Activated T-helper 1 cell treated with anti-CD3 and anti-CD28 coated beads, Interleukin-2, amount 50 U/mL, for 16 hours (primary cell): ENCODE results near the gene PLXDC2.

ENCODE experiments used
- DNase-seq, 2 donors: peaks; one replicate each; pipeline ENCODE4 v3.0.0-alpha.2; 2020; ENCODE audit warnings: low read depth in 1 of 2, low spot score in 1 of 2

PLXDC2 gene

DNA sequence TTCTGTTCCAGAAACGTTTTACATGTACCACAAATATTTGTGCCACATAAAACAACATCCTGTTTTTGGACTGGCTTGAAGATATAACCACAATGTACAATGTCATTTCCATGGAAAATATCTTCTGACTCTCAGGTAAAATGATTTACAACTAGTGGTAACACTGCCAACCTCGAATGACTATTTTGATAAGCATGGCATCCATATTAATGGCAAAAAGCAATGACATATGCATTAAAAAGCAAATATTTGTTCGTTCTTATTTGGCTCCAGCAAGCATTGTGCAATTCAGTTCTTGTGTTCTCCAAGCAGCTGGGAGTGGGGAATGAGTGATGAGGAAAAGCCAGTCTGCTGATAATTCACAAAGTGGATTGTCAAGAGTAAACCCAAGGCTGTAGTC lies 289.0 kb downstream of the PLXDC2 start:
- no peak for DNase-seq

DNA sequence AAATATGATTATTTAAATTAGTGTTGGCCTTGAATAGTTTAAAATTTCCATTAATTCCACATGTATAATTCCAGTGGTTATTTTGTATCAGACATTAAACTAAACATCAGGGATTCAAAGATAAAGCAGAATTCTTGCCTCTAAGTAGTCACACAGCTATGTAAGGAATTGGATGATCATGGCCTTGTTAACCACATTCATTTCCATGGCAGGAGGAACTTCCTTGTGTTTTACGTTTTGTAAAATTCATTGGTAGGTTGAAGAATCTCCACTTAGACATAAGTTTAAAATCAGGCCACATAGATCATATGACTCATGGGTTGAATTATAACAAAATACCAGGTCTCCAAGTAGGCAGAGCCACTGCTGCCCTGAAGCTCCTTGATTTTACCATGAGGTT lies 289.7 kb downstream of the PLXDC2 start:
- no peak for DNase-seq

DNA sequence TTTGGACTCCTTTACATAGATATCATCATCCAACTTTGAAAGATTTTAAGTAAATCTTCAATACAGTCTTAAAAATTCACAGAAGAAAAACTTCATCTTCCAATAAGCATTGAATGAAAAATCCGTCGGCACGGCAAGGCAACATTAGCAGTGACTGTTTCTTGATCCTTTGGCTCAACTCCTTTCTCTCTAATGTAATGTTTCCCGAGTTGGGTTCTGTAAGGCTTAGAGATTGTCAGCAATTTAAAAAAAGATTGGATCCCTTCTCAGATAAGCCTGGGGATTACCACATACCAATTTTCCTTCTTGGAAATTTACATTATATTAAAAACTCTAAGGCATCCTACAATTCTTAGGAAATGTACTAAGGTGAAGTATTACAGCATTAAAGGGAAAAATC lies 291.8 kb downstream of the PLXDC2 start:
- DNase-seq, result no peak

- no peak for DNase-seq
Observed at GRCh38 chr10:20109613-20110012, 293.4 kb downstream of the PLXDC2 start.

DNA sequence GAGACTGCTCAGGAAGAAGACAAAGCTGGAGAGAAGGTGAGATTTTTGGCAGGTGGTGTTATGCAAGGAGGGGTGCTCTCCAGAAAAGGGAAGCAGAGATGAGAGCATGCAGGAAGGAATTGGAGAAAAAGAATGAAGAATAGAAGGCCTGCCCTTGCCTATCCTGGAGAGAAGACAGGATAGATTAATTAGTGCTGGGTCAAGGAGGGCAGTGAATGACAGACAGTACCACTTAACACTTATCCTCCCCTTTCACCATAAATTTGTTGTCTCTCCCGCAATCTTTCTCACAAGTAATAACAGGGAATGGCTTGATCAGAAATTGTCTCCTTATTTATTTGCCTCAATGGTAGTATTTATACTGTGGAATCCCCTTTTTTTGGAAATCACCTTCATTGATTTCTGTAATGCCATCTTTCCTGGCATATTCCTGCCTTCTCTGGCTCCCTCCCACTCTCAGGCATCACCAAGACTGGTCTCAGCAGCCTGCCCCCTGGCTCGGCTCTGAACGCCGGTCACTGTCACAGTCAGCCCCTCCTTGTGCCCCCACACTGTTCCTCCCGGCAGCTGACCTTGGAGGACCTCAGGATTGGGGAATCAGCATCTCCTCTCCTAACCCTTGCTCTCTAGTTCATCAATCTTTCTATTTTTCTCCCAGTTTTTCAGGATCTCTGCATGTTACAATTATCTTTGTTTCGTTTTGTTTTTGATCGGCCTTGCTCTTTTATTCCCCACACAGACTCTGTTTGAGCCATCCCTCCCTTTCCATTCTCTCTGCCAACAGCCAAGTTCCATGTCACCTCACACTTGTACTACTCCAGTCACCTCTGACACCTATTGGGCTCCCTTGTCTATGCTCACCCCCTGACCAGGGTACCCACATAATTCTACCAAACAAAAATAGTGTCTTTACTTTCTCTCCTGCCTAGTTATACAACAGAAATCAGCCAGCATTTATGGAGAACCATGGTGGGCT lies 294.2 kb downstream of the PLXDC2 start:
- no peak for DNase-seq

DNA sequence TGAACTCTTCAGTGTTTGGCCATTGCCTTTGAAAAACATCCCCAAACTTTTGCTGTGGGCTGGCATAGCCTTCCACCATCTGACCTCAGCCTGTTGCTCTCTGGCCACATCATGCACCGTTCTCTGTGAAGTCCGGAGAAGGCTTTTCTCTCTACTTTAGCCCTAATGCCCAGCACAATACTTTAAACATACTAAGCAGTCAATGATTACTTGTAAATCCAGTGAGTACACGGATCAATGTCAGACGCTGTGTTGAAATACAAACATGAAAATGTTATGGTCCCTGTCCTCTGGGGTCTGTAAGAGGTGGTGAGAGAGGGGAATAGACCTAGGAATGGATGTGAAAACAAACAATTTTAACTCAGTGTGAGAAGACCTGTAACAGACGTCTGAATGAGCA lies 297.9 kb downstream of the PLXDC2 start:
- DNase-seq, result no peak

DNA sequence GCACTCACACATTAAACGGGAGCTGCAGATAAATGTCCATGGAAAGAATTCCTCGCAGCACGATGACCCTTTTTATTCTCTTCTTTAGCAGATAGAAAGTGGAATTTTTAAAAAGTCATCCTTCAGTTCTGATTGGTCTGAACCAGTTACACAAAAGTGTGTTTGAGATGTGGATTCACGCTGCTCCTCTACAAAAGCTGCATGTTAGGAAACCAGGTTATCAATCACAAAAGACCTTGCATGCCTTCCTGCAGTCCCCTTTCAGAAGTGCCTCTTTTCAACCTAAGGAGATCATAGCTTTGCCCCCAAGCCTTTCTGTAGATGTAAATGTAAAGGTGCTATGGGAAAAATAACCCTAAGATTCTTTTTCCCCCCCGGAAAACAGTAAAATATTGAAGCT lies 299.7 kb downstream of the PLXDC2 start:
- DNase-seq, result no peak

DNA sequence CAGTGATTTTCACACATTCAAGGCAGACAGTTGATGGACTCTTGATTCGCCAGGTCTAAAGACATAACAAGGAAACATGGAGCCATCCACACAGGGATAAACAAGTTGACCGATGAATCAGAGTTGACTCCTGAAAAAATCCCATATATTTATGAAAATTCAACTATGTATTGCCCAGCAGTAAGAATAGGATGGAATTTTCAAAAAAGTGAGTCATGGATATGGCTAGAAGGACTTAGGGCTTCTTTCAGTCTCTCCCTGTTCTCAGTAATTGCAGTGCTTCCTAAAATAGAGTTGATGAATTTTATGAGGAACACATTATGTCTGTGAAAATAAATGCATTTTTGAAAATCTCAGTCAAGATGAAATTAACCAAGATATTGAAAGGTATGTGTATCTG lies 301.2 kb downstream of the PLXDC2 start:
- no peak for DNase-seq

GRCh38 chr10:20118119-20118518 lies 301.9 kb downstream of the PLXDC2 start:
- no peak for DNase-seq

GRCh38 chr10:20128811-20129210 lies 312.6 kb downstream of the PLXDC2 start:
- no peak for DNase-seq

DNA sequence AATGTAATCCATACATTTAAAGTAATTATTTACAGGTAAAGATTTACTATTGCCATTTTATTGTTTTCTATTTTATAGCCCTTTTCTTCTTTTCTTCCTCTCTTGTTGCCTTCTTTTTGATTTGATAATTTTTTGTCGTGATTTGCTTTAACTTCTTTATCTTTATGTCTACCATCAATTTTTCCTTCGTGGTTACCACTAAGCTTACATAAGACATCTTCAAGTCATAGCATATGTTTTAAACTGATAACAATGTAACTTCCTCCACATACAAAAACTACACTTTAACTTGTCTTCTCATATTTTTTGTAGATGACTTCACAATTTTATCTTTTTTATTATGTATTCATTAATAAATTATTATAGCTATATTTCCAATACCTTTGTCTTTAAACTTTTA lies 316.6 kb downstream of the PLXDC2 start:
- DNase-seq, result no peak

- DNase-seq, result no peak
Observed at GRCh38 chr10:20133669-20134189, 317.5 kb downstream of the PLXDC2 start.

- no peak for DNase-seq
Observed at GRCh38 chr10:20142311-20142710, 326.1 kb downstream of the PLXDC2 start.

GRCh38 chr10:20144268-20144667 lies 328.0 kb downstream of the PLXDC2 start:
- no peak for DNase-seq

DNA sequence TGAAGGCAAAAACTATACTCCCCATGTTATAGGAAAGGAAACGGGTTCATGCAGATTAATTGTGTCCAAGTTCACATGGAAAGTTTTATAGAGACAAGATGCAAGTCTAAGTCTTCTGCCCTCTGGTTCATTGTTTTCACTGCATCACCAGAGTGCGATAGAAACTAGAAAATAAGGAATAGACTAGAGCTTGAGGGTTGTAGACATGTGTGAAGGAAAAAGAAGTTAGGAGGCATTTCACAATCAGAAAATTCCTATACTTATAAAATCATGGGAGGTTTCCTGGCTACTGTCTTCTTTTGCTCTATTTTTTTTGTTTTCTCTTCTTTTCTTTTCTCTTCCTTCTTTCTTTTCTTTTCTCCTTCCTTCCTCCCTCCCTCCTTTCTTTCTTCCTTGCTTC lies 329.8 kb downstream of the PLXDC2 start:
- DNase-seq, result no peak

- no peak for DNase-seq
Observed at GRCh38 chr10:20147684-20148083, 331.5 kb downstream of the PLXDC2 start.

GRCh38 chr10:20156511-20156910 lies 340.3 kb downstream of the PLXDC2 start:
- no peak for DNase-seq

GRCh38 chr10:20157314-20157713 lies 341.1 kb downstream of the PLXDC2 start:
- no peak for DNase-seq

GRCh38 chr10:20158086-20158485 lies 341.9 kb downstream of the PLXDC2 start:
- no peak for DNase-seq

DNA sequence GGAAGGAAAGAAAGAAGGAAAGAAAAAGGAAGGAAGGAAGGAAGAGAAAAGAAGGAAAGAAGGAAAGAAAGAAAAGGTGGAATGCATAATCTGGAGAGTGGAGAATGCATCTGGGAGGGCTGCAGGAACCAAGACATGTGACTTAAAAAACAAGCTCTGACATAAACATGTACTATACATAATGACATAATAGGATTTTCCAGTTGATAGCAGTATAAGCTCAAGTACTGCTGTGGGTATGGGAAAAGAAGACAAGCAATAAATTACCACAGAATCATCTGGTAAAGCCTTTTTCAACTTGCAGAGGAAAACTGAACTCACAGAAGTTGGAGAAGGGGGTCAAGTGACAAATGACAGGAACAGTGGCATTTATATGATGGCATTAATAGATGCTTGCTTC lies 345.9 kb downstream of the PLXDC2 start:
- no peak for DNase-seq

DNA sequence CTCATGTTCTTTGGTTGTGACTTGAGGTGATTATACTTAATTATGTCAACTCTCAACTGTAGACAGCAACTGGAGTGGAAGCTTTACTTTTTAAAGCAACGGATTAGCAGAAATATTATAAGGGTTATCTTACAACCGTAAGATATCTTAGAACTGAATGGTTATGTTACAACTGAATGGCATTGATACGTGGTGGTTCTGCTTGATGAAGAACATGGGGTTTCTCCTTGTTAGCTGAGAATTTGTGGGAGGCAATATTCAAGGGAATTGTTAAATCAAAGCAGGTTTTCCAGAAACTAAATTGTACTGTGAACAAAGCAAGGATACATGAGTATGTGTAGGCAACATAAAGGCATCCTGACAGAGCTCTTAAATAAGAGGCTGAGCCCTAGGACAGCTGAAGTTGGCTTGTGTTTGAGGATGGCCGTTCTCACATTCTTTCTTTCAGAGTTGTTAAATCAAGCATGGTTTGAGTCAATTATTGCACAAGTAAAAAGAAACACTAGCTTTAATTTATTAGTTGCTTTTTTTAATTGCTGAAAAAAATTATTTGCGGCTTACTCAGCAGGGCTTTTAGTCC lies 350.0 kb downstream of the PLXDC2 start:
- DNase-seq, result no peak

DNA sequence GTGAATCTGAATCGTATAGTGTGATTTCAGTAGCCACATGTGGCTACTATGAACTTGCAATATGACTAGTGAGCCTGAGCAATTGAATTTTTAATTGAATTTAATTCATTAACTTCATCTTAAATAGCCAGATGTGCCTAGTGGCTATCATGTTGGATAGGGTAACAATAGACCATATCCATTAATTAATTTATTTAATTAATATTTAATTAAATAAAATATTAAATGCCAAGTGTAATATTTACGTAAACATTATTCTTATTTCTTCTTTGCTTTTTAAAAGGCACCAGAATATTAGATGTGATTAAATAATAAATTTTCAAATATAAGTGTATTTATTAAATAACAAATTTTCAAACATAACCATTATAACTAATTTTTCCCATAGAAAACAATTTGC lies 354.4 kb downstream of the PLXDC2 start:
- DNase-seq, result no peak
